GM12891 (cell line): ENCODE data around the gene AMD1.

Source experiments
- PAX5 ChIP-seq: IDR thresholded peaks from 2 replicates; pipeline ENCODE4 v1.6.1; 2011; ENCODE audit warnings: low read length, moderate library complexity, mild to moderate bottlenecking; ENCODE audit not compliant: insufficient read depth, severe bottlenecking
- POLR2A ChIP-seq: IDR thresholded peaks from 2 replicates; pipeline ENCODE4 v1.6.1; 2011; ENCODE audit warnings: low read depth, low read length, control low read depth
- POLR2AphosphoS5 ChIP-seq: IDR thresholded peaks from 2 replicates; pipeline ENCODE4 v1.6.1; 2011; ENCODE audit warnings: low read depth, low read length, control low read depth
- POU2F2 ChIP-seq: IDR thresholded peaks from 2 replicates; pipeline ENCODE4 v1.6.1; 2011; ENCODE audit warnings: low read depth, mild to moderate bottlenecking, control low read depth, low read length, moderate library complexity
- SPI1 ChIP-seq: IDR thresholded peaks from 2 replicates; pipeline ENCODE4 v1.6.1; 2011; ENCODE audit warnings: low read depth, low read length, control low read depth
- TAF1 ChIP-seq: IDR thresholded peaks from 2 replicates; pipeline ENCODE4 v1.6.1; 2011; ENCODE audit warnings: low read depth, low read length, control low read depth

GRCh38 chr6:110826236-110827129 is 48.1 kb upstream of the AMD1 start:
- TF ChIP-seq TAF1: no peak
- no peak for TF ChIP-seq POLR2AphosphoS5
- TF ChIP-seq POLR2A: no peak
- TF ChIP-seq POU2F2: no peak
- TF ChIP-seq SPI1: no peak
- TF ChIP-seq PAX5: no peak
